Adipose tissue (tissue), 3 donors: Measurements from ENCODE around the gene TMX3. TPM values are rescaled to one million over a fixed set of nuclear protein-coding genes. Genes with fewer than 3 reads are reported as not detected.

Experiments
- H3K27ac ChIP-seq: one replicate; pipeline ENCODE4 v1.5.1; 2013; ENCODE audit warnings: low read depth, low read length
- whole genome bisulfite sequencing, 3 donors: extraction: QIAGEN DNeasy Blood & Tissue Kit; methylation state at CpG; one replicate each; pipeline ENCODE4 v1.1.7; 2013; 5-methylcytosine and 5-hydroxymethylcytosine counted together
- polyA plus RNA-seq, 3 donors: library from polyadenylated mRNA; stranded (reverse); fragments of 200-250 nt; gene quantifications; one replicate each; pipeline ENCODE4 v1.2.3, GENCODE V29; 2013
- donor health status: healthy with polysubstance abuse.
- donor health status: Bipolar disorder and iron deficiency.
- donor health status: healthy.

Gene TMX3
- polyA plus RNA-seq, result 10 to 100 TPM in 2 of 3 donors, 1 to 10 TPM in 1; 8.0 to 21.8 (median 12.6) TPM

- 0% methylated on average over 70 of the region's 70 CpGs for WGBS, 3 donors
- H3K27ac ChIP-seq, result no peak within 1 kb of the TSS
These were observed at the start of gene TMX3 for GRCh38 chr18:68714712-68715496. TMX3 (minus strand) TSS chr18:68715108; CDS start chr18:68714981, 127 bp downstream.

GRCh38 chr18:68764016-68764415 is 49.1 kb upstream of the TMX3 start:
- no peak overlapping the region for H3K27ac ChIP-seq
- WGBS, 3 donors, result 68 to 80% (median 78%) methylated on average over 2 of the region's 2 CpGs

- WGBS, 3 donors, result 72 to 84% (median 73%) methylated on average over 2 of the region's 2 CpGs
These were observed 48.2 kb upstream of the TMX3 start for GRCh38 chr18:68763083-68763482.

GRCh38 chr18:68759308-68759707 is 44.4 kb upstream of the TMX3 start:
- no peak overlapping the region for H3K27ac ChIP-seq
- WGBS, 3 donors, result 81 to 91% (median 89%) methylated on average over 2 of the region's 2 CpGs

More at GRCh38 chr18:68763083-68763482, 48.2 kb upstream of the TMX3 start:
- H3K27ac ChIP-seq, result no peak overlapping the region

- no peak overlapping the region for H3K27ac ChIP-seq
- WGBS, 3 donors, result 76 to 80% (median 76%) methylated on average over 1 of the region's 1 CpG
These were observed 42.2 kb upstream of the TMX3 start for GRCh38 chr18:68757126-68757525.

- H3K27ac ChIP-seq, result no peak overlapping the region
- WGBS, 3 donors, result 76 to 95% (median 94%) methylated on average over 1 of the region's 1 CpG
These were observed 27.3 kb upstream of the TMX3 start for GRCh38 chr18:68742206-68742605.

- H3K27ac ChIP-seq, result no peak overlapping the region
- 91 to 100% (median 96%) methylated on average over 1 of the region's 1 CpG for WGBS, 3 donors
These were observed 26.1 kb upstream of the TMX3 start for GRCh38 chr18:68740966-68741365.

- 79 to 89% (median 80%) methylated on average over 1 of the region's 1 CpG for WGBS, 3 donors
- H3K27ac ChIP-seq, result no peak overlapping the region
These were observed 24.6 kb upstream of the TMX3 start for GRCh38 chr18:68739462-68739861.

- 81 to 87% (median 87%) methylated on average over 5 of the region's 5 CpGs for WGBS, 3 donors
- H3K27ac ChIP-seq, result no peak overlapping the region
These were observed 23.7 kb upstream of the TMX3 start for GRCh38 chr18:68738564-68738963.

GRCh38 chr18:68735483-68736343 is 20.8 kb upstream of the TMX3 start:
- no peak overlapping the region for H3K27ac ChIP-seq
- WGBS, 3 donors, result 35 to 37% (median 36%) methylated on average over 3 of the region's 3 CpGs

- WGBS, 3 donors, result 53 to 72% (median 68%) methylated on average over 5 of the region's 5 CpGs
- no peak overlapping the region for H3K27ac ChIP-seq
These were observed 19.4 kb upstream of the TMX3 start for GRCh38 chr18:68734308-68734707.

- 29 to 44% (median 44%) methylated on average over 6 of the region's 6 CpGs for WGBS, 3 donors
- H3K27ac ChIP-seq, result no peak overlapping the region
These were observed 18.8 kb upstream of the TMX3 start for GRCh38 chr18:68733707-68734106.

GRCh38 chr18:68728081-68728700 is 13.3 kb upstream of the TMX3 start:
- no peak overlapping the region for H3K27ac ChIP-seq
- WGBS, 3 donors, result 66 to 75% (median 68%) methylated on average over 2 of the region's 2 CpGs

- H3K27ac ChIP-seq, result no peak overlapping the region
These were observed 12.6 kb upstream of the TMX3 start for GRCh38 chr18:68727506-68727905.

- WGBS, 3 donors, result 78 to 92% (median 78%) methylated on average over 2 of the region's 2 CpGs
- no peak overlapping the region for H3K27ac ChIP-seq
These were observed 10.4 kb upstream of the TMX3 start for GRCh38 chr18:68725346-68725745.

- WGBS, 3 donors, result 91 to 98% (median 96%) methylated on average over 4 of the region's 4 CpGs
- H3K27ac ChIP-seq, result no peak overlapping the region
These were observed 9.1 kb upstream of the TMX3 start for GRCh38 chr18:68724021-68724420.

GRCh38 chr18:68723539-68723938 is 8.6 kb upstream of the TMX3 start:
- WGBS, 3 donors, result 78 to 100% (median 95%) methylated on average over 3 of the region's 3 CpGs
- no peak overlapping the region for H3K27ac ChIP-seq

- H3K27ac ChIP-seq, result no peak overlapping the region
- 83 to 90% (median 90%) methylated on average over 1 of the region's 1 CpG for WGBS, 3 donors
These were observed 7.9 kb upstream of the TMX3 start for GRCh38 chr18:68722821-68723220.
